OCI-LY1 (cell line): ENCODE measurements around the gene CBLL1.

Source experiments
- H2AFZ ChIP-seq: fragments of 200-600 bp; sonication (generic), shearing (Covaris generic); 2 replicates; pipeline ENCODE4 v1.6.0; 2014; ENCODE audit warnings: antibody characterized with exemption, mild to moderate bottlenecking, low read length
- H3F3A ChIP-seq: fragments of 200-600 bp; sonication (generic), shearing (Covaris generic); 2 replicates; pipeline ENCODE4 v1.6.0; 2014; ENCODE audit warnings: mild to moderate bottlenecking, antibody characterized with exemption, low read length, moderate library complexity; ENCODE audit not compliant: insufficient read depth
- H3K27ac ChIP-seq: fragments of 200-600 bp; sonication (generic); 2 replicates; pipeline ENCODE4 v1.5.1; 2014; ENCODE audit warnings: low read length, mixed run types, mild to moderate bottlenecking, low read depth; ENCODE audit not compliant: poor library complexity, severe bottlenecking
- H3K27me3 ChIP-seq: fragments of 200-600 bp; sonication (generic); 2 replicates; pipeline ENCODE4 v1.6.0; 2014; ENCODE audit warnings: antibody characterized with exemption, mild to moderate bottlenecking, low read length, moderate library complexity; ENCODE audit not compliant: insufficient read depth
- H3K36me3 ChIP-seq: fragments of 200-600 bp; sonication (generic); 2 replicates; pipeline ENCODE4 v1.6.1; 2014; ENCODE audit warnings: mild to moderate bottlenecking, antibody characterized with exemption, low read length, moderate library complexity, mixed read lengths; ENCODE audit not compliant: insufficient read depth
- H3K4me1 ChIP-seq: fragments of 200-600 bp; sonication (generic); 2 replicates; pipeline ENCODE4 v1.5.1; 2014; ENCODE audit warnings: mild to moderate bottlenecking, low read length, moderate library complexity; ENCODE audit not compliant: insufficient read depth, severe bottlenecking
- H3K4me2 ChIP-seq: fragments of 200-600 bp; sonication (generic), shearing (Covaris generic); 2 replicates; pipeline ENCODE4 v1.6.1; 2014; ENCODE audit warnings: low read length
- H3K4me3 ChIP-seq: fragments of 200-600 bp; sonication (generic); 2 replicates; pipeline ENCODE4 v1.5.1; 2014; ENCODE audit warnings: low read length, low read depth, mild to moderate bottlenecking, mixed read lengths; ENCODE audit not compliant: poor library complexity, severe bottlenecking
- H3K79me2 ChIP-seq: fragments of 200-600 bp; shearing (Covaris generic); 2 replicates; pipeline ENCODE4 v1.6.1; 2016; ENCODE audit warnings: mixed run types, low read length, mixed read lengths; ENCODE audit not compliant: insufficient read depth
- H3K9ac ChIP-seq: fragments of 200-600 bp; sonication (generic), shearing (Covaris generic); 2 replicates; pipeline ENCODE4 v1.6.1; 2014; ENCODE audit warnings: mild to moderate bottlenecking, low read length, mixed read lengths
- H3K9me2 ChIP-seq: fragments of 200-600 bp; sonication (generic), shearing (Covaris generic); 2 replicates; pipeline ENCODE4 v1.6.1; 2014; ENCODE audit warnings: low read depth, mild to moderate bottlenecking, low read length, mixed read lengths
- H3K9me3 ChIP-seq: fragments of 200-600 bp; shearing (Covaris generic); 2 replicates; pipeline ENCODE4 v1.6.1; 2014; ENCODE audit warnings: low read length, mixed read lengths
- H4K20me1 ChIP-seq: fragments of 200-600 bp; sonication (generic), shearing (Covaris generic); 2 replicates; pipeline ENCODE4 v1.6.0; 2016; ENCODE audit warnings: mild to moderate bottlenecking, low read length; ENCODE audit not compliant: insufficient read depth
- EZH2 ChIP-seq: fragments of 200-600 bp; sonication (generic), shearing (Covaris generic); IDR thresholded peaks from 2 replicates; pipeline ENCODE4 v1.8.0; 2017; ENCODE audit warnings: borderline replicate concordance, mixed run types, mild to moderate bottlenecking, antibody characterized with exemption, low read length, moderate library complexity, mixed read lengths
- TF ChIP-seq, protein P1 (sequence below): fragments of 200-600 bp; sonication (generic), shearing (Covaris generic); IDR thresholded peaks from 2 replicates; pipeline ENCODE4 v1.5.1; 2017; ENCODE audit warnings: mild to moderate bottlenecking, antibody characterized with exemption, low read length, moderate library complexity, mixed read lengths

CBLL1 gene

DNA sequence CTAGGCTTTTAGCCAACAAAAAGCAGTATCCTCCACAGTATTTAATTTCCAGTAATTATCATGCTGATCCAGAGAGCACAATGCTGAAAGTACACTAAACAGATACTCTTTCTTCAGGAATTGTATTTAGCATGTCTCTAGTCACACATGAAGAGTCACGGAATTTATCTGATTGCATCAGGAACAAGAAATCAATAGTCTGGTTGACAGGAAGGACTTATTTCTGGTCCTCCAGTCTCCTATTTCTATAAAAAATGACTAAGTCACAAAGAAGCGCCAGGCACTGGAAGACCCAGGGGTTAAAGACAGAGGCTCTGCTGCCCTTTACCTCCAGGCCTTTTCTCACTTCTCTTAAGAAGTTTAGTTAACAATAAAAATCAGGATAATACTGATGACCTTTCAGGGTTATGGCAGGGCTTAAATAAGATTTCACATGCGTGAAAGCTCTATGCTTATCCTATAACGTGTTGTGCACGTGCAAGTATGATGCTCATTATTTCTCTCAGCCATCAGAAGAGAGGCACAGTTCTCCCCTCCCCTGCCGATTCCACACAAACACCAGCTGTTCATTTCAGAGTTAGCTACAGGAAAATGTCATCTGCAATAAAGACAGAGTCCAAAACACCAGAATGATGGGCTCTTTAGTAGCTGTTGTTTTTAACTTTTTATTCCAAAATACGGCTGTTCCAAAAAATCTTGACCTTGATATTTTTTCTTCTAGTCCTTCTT, 46.5 kb upstream of the CBLL1 start:
- Histone ChIP-seq H3K9me3 (no peaks in the 10 kb centered on the region), H3K4me3 (no peak overlapping the region), H3K4me1 (no peaks in the 10 kb centered on the region), H3K27ac (no peak overlapping the region), H3K36me3 (no peaks in the 10 kb centered on the region), H3F3A (no peaks in the 10 kb centered on the region), H3K4me2 (no peak overlapping the region), H2AFZ (no peak overlapping the region), H3K9ac (no peak overlapping the region), H3K9me2 (no peaks in the 10 kb centered on the region), H3K79me2 (no peaks in the 10 kb centered on the region), H4K20me1 (no peaks in the 10 kb centered on the region), H3K27me3 (no peaks in the 10 kb centered on the region)
- TF ChIP-seq, protein P1, sequence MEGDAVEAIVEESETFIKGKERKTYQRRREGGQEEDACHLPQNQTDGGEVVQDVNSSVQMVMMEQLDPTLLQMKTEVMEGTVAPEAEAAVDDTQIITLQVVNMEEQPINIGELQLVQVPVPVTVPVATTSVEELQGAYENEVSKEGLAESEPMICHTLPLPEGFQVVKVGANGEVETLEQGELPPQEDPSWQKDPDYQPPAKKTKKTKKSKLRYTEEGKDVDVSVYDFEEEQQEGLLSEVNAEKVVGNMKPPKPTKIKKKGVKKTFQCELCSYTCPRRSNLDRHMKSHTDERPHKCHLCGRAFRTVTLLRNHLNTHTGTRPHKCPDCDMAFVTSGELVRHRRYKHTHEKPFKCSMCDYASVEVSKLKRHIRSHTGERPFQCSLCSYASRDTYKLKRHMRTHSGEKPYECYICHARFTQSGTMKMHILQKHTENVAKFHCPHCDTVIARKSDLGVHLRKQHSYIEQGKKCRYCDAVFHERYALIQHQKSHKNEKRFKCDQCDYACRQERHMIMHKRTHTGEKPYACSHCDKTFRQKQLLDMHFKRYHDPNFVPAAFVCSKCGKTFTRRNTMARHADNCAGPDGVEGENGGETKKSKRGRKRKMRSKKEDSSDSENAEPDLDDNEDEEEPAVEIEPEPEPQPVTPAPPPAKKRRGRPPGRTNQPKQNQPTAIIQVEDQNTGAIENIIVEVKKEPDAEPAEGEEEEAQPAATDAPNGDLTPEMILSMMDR, result no peak
- TF ChIP-seq EZH2, result no peak

DNA sequence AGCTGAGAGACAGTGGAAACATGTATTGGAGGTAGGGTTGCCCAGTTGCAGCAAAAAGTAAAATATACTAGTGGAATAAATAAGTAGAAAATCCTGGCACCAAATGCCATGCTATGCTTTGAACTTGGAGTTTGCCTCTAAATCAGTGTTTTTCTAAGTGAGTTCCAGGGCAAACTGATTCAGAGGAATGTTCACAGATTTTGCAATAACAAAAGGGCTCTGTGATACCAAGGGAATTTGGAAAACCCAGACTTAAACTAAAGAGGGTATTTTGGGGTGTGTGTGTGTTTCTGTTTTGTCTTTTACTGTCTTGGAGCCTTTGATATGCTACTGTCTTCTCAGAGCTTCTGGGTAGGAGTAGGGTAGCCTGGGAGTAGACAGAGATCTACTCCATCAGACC, 43.4 kb upstream of the CBLL1 start:
- H3K9me2 ChIP-seq, result no peaks in the 10 kb centered on the region
- no peaks in the 10 kb centered on the region for H3F3A ChIP-seq
- no peaks in the 10 kb centered on the region for H3K9me3 ChIP-seq
- TF ChIP-seq EZH2, result no peak
- TF ChIP-seq, protein P1, result no peak
- H4K20me1 ChIP-seq, result no peaks in the 10 kb centered on the region
- no peak overlapping the region for H3K4me3 ChIP-seq
- H3K4me1 ChIP-seq, result no peaks in the 10 kb centered on the region
- no peak overlapping the region for H3K27ac ChIP-seq
- H3K79me2 ChIP-seq, result no peaks in the 10 kb centered on the region
- H3K9ac ChIP-seq, result no peak overlapping the region
- no peaks in the 10 kb centered on the region for H3K27me3 ChIP-seq
- no peak overlapping the region for H2AFZ ChIP-seq
- H3K36me3 ChIP-seq, result no peaks in the 10 kb centered on the region
- H3K4me2 ChIP-seq, result no peak overlapping the region

DNA sequence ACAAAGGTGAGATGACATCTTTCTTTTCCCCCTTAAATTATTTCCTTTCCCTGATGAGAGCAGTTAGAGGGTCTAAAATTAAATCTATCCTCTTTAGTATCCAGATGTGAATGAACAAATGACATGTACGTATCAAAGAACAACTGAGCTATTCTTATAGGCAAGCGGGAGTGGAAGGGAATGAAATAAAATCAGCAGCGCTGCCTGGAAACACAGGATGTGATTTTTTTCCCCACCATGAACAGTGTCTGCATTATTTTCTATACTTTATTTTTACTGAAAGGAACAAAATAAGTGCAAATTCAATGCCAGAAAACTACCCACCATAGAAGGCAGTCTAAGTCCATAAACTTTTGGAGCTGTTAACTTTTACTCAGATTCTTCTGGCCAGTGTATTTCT, 42.8 kb upstream of the CBLL1 start:
- Histone ChIP-seq H3K4me1 (no peaks in the 10 kb centered on the region), H3K79me2 (no peaks in the 10 kb centered on the region), H3K9me2 (no peaks in the 10 kb centered on the region), H2AFZ (no peak overlapping the region), H3K4me3 (no peak overlapping the region), H3F3A (no peaks in the 10 kb centered on the region), H3K27ac (no peak overlapping the region), H3K4me2 (no peak overlapping the region), H3K27me3 (no peaks in the 10 kb centered on the region), H4K20me1 (no peaks in the 10 kb centered on the region), H3K9me3 (no peaks in the 10 kb centered on the region), H3K9ac (no peak overlapping the region), H3K36me3 (no peaks in the 10 kb centered on the region)
- no peak for TF ChIP-seq EZH2
- TF ChIP-seq, protein P1, result no peak
